K562 (cell line): ENCODE measurements around the gene PRKAG2. TPM values are rescaled to one million over a fixed set of nuclear protein-coding genes. Genes with fewer than 3 reads are reported as not detected.

Experiments
- KDM2B ChIP-seq: fragments of 250-450 bp; sonication (Bioruptor Pico); IDR thresholded peaks from 2 replicates; pipeline ENCODE4 v1.8.0; 2021; ENCODE audit warnings: mild to moderate bottlenecking, moderate library complexity
- KLF16 ChIP-seq: IDR thresholded peaks from 2 replicates; pipeline ENCODE4 v1.6.1; 2016; ENCODE audit warnings: antibody characterized with exemption
- MYNN ChIP-seq, 2 experiments: sonication (generic); formaldehyde crosslinking in 1 of 2; IDR thresholded peaks; 2 replicates each; pipeline versions ENCODE4 v1.5.0 to v1.6.1; 2016 to 2020; ENCODE audit warnings: antibody characterized with exemption in 1 of 2, missing genetic modification reagents in 1 of 2
- PCBP1 ChIP-seq: fragments of 200-400 bp; formaldehyde crosslinking; IDR thresholded peaks from 2 replicates; pipeline ENCODE4 v1.6.1; 2018; ENCODE audit warnings: mild to moderate bottlenecking, low read depth, low read length; ENCODE audit not compliant: poor library complexity, severe bottlenecking
- SMC3 ChIP-seq: conservative IDR thresholded peaks from 2 replicates; pipeline ENCODE4 v1.6.1; 2011; ENCODE audit warnings: low read depth, low read length, improper control_type of control experiment; ENCODE audit not compliant: insufficient read depth
- TAF15 ChIP-seq: fragments of 200-400 bp; formaldehyde crosslinking; IDR thresholded peaks from 2 replicates; pipeline ENCODE4 v1.6.1; 2017; ENCODE audit warnings: mild to moderate bottlenecking, low read depth, low read length, moderate library complexity
- TBL1XR1 ChIP-seq, 2 experiments: IDR thresholded peaks; 2 replicates each; pipeline ENCODE4 v1.6.1; 2012; ENCODE audit warnings: improper control_type of control experiment in 2 of 2, low read length in 2 of 2, mild to moderate bottlenecking in 1 of 2
- ZC3H11A ChIP-seq: IDR thresholded peaks from 2 replicates; pipeline ENCODE4 v1.6.1; 2012; ENCODE audit warnings: low read depth, low read length, improper control_type of control experiment
- ZNF24 ChIP-seq: fragments of 450-650 bp; IDR thresholded peaks from 2 replicates; pipeline ENCODE4 v1.6.1; 2016
- ZNF3 ChIP-seq: fragments of 250-450 bp; sonication (Bioruptor Pico); IDR thresholded peaks from 2 replicates; pipeline ENCODE4 v1.5.0; 2021; ENCODE audit warnings: mild to moderate bottlenecking, moderate library complexity
- polyA plus RNA-seq, 8 experiments: library from polyadenylated mRNA; depleted of rRNA in 4 of 8; stranded (reverse) in 5 of 8; unstranded in 3 of 8; fragments of >200 nt; fragmentation: Nextera tagmentation in 2 of 8; fragmentation: Illumina TruSeq in 1 of 8; extraction: Ambion mirVana in 2 of 8; extraction: Trizol in 1 of 8; gene quantifications; 2 replicates each; pipeline versions ENCODE4 v1.2.1 to v1.2.3, GENCODE V29; 2011 to 2014; ENCODE audit warnings: inconsistent platforms in 1 of 8, missing spikeins in 1 of 8
- total RNA-seq, 7 experiments: library from RNA; depleted of rRNA in 6 of 7; stranded (reverse); fragments of >200 nt in 6 of 7; fragmentation: Illumina TruSeq in 2 of 7; extraction: Trizol in 2 of 7; gene quantifications; 2 replicates each; pipeline versions ENCODE4 v1.2.1 to v1.2.3, GENCODE V29; 2011 to 2021; ENCODE audit warnings: low replicate concordance in 1 of 7
- TF ChIP-seq, protein P1 (sequence below): fragments of 450-650 bp; formaldehyde crosslinking; IDR thresholded peaks from 2 replicates; pipeline ENCODE4 v1.4.0; 2022; ENCODE audit warnings: missing genetic modification characterization
- TF ChIP-seq, protein P2 (sequence below): fragments of 450-650 bp; IDR thresholded peaks from 2 replicates; pipeline ENCODE4 v1.6.1; 2016; ENCODE audit warnings: borderline replicate concordance
- TF ChIP-seq, protein P3 (sequence below): fragments of 200-400 bp; formaldehyde crosslinking; IDR thresholded peaks from 2 replicates; pipeline ENCODE4 v1.6.1; 2017; ENCODE audit warnings: mild to moderate bottlenecking, low read depth, low read length, moderate library complexity
- TF ChIP-seq, protein P4 (sequence below): sonication (generic); formaldehyde crosslinking; IDR thresholded peaks from 2 replicates; pipeline ENCODE4 v1.9.0; 2022; ENCODE audit warnings: mild to moderate bottlenecking, missing genetic modification reagents
- TF ChIP-seq, protein P5 (sequence below): IDR thresholded peaks from 2 replicates; pipeline ENCODE4 v1.6.1; 2011; ENCODE audit warnings: borderline replicate concordance, low read depth, mild to moderate bottlenecking, moderate library complexity, low read length; ENCODE audit not compliant: insufficient read depth, poor library complexity, severe bottlenecking
- TF ChIP-seq, protein P6 (sequence below): fragments of 450-650 bp; formaldehyde crosslinking; IDR thresholded peaks from 2 replicates; pipeline ENCODE4 v1.4.0; 2020; ENCODE audit warnings: mild to moderate bottlenecking, moderate library complexity

The PRKAG2 gene
- total and polyA plus RNA-seq, 9 of the 15 experiments (the other 6 are each of a cell fraction or from before 2014, with no cell fraction given), result 0.99 to 5.6 (median 3.3) TPM

DNA sequence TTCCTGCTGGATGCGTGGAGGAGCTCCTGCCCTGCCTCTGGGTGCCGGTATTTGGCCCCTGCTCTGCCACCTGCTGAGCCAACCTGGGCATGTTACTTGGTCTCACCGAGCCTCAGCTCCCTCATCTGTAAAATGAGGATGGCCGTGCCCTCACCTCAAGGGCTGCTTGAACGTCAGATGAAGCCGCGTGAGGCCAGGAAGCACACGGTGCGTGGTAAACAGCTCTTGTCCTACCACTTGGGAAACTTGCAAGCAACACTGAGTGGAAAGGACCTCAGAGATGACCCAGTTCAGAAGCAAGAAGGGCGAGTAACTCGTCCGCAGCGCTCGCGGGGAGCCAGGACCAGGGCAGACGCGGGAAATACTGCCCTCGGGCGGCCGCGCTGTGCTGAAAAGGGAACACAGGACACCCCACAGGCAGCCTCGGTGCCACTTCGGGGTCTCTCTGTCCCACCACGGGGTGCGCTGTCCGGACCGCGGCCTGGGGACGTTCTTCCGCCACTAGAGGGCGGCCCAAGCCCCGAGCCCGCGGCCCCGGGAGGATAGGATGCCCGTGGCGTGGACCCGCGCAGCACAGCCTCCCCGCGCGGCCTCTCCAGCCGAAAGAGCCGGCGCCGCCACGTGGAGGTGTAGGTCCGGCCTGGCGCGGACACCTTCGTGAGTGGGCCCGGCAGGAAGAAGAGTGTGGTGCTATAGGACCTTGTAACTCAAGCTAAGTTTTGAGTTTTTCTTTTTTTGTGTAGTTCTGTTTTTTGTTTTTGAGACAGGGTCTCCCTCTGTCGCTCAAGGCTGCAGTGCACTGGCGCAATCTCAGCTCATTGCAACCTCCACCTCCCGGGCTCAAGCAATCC is 94.1 kb downstream of the PRKAG2 start (continued):
- TF ChIP-seq PCBP1, result peak; percentile 55
- peak; percentile 56; the same call in 1 of the 2 replicates for TF ChIP-seq KLF16
- TF ChIP-seq, protein P1, sequence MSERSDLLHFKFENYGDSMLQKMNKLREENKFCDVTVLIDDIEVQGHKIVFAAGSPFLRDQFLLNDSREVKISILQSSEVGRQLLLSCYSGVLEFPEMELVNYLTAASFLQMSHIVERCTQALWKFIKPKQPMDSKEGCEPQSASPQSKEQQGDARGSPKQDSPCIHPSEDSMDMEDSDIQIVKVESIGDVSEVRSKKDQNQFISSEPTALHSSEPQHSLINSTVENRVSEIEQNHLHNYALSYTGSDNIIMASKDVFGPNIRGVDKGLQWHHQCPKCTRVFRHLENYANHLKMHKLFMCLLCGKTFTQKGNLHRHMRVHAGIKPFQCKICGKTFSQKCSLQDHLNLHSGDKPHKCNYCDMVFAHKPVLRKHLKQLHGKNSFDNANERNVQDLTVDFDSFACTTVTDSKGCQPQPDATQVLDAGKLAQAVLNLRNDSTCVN (CRISPR knock-in tag), result no peak
- no peak for TF ChIP-seq ZC3H11A
- no peak for TF ChIP-seq TBL1XR1 (IDR thresholded peaks at IDR 0.05; ENCODE audit: low read length in 2 of 2)
- peak; percentile 59; the same call in 1 of the 2 replicates for TF ChIP-seq MYNN (IDR thresholded peaks at IDR 0.05)
- TF ChIP-seq MYNN (CRISPR knock-in tag; IDR thresholded peaks at IDR 0.05), result no peak
- TF ChIP-seq SMC3, result peak; percentile 84
- 0 out of 2 replicates have a peak, but pooled peaks have one; percentile 38 for TF ChIP-seq KDM2B (CRISPR knock-in tag)
- no peak for TF ChIP-seq TAF15
- TF ChIP-seq, protein P2, sequence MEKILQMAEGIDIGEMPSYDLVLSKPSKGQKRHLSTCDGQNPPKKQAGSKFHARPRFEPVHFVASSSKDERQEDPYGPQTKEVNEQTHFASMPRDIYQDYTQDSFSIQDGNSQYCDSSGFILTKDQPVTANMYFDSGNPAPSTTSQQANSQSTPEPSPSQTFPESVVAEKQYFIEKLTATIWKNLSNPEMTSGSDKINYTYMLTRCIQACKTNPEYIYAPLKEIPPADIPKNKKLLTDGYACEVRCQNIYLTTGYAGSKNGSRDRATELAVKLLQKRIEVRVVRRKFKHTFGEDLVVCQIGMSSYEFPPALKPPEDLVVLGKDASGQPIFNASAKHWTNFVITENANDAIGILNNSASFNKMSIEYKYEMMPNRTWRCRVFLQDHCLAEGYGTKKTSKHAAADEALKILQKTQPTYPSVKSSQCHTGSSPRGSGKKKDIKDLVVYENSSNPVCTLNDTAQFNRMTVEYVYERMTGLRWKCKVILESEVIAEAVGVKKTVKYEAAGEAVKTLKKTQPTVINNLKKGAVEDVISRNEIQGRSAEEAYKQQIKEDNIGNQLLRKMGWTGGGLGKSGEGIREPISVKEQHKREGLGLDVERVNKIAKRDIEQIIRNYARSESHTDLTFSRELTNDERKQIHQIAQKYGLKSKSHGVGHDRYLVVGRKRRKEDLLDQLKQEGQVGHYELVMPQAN, result no peak
- TF ChIP-seq, protein P3, sequence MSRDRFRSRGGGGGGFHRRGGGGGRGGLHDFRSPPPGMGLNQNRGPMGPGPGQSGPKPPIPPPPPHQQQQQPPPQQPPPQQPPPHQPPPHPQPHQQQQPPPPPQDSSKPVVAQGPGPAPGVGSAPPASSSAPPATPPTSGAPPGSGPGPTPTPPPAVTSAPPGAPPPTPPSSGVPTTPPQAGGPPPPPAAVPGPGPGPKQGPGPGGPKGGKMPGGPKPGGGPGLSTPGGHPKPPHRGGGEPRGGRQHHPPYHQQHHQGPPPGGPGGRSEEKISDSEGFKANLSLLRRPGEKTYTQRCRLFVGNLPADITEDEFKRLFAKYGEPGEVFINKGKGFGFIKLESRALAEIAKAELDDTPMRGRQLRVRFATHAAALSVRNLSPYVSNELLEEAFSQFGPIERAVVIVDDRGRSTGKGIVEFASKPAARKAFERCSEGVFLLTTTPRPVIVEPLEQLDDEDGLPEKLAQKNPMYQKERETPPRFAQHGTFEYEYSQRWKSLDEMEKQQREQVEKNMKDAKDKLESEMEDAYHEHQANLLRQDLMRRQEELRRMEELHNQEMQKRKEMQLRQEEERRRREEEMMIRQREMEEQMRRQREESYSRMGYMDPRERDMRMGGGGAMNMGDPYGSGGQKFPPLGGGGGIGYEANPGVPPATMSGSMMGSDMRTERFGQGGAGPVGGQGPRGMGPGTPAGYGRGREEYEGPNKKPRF, result no peak
- TF ChIP-seq, protein P4, sequence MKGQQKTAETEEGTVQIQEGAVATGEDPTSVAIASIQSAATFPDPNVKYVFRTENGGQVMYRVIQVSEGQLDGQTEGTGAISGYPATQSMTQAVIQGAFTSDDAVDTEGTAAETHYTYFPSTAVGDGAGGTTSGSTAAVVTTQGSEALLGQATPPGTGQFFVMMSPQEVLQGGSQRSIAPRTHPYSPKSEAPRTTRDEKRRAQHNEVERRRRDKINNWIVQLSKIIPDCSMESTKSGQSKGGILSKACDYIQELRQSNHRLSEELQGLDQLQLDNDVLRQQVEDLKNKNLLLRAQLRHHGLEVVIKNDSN, result peak; percentile 8; the same call in 1 of the 2 replicates
- no peak; the same call in 1 of the 2 replicates for TF ChIP-seq ZNF24
- TF ChIP-seq, protein P5, sequence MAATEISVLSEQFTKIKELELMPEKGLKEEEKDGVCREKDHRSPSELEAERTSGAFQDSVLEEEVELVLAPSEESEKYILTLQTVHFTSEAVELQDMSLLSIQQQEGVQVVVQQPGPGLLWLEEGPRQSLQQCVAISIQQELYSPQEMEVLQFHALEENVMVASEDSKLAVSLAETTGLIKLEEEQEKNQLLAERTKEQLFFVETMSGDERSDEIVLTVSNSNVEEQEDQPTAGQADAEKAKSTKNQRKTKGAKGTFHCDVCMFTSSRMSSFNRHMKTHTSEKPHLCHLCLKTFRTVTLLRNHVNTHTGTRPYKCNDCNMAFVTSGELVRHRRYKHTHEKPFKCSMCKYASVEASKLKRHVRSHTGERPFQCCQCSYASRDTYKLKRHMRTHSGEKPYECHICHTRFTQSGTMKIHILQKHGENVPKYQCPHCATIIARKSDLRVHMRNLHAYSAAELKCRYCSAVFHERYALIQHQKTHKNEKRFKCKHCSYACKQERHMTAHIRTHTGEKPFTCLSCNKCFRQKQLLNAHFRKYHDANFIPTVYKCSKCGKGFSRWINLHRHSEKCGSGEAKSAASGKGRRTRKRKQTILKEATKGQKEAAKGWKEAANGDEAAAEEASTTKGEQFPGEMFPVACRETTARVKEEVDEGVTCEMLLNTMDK, result peak; percentile 94
- no peak for TF ChIP-seq ZNF3 (CRISPR knock-in tag)
- TF ChIP-seq, protein P6, sequence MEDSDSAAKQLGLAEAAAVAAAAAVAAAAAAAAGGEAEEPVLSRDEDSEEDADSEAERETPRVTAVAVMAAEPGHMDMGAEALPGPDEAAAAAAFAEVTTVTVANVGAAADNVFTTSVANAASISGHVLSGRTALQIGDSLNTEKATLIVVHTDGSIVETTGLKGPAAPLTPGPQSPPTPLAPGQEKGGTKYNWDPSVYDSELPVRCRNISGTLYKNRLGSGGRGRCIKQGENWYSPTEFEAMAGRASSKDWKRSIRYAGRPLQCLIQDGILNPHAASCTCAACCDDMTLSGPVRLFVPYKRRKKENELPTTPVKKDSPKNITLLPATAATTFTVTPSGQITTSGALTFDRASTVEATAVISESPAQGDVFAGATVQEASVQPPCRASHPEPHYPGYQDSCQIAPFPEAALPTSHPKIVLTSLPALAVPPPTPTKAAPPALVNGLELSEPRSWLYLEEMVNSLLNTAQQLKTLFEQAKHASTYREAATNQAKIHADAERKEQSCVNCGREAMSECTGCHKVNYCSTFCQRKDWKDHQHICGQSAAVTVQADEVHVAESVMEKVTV (CRISPR knock-in tag), result peak; percentile 63
